ENCODE data around the gene IMMP2L.

IMMP2L gene

GRCh38 chr7:111499027-111499426 lies 63.3 kb downstream of the IMMP2L start:
- peaks cover 17% of the 10 kb centered on the region for H3K4me1 Mint-ChIP-seq
- H3K27me3 Mint-ChIP-seq, result no peaks in the 10 kb centered on the region
- ATAC-seq (peak; percentile 54), DNase-seq (no peak)
- H3K4me3 Mint-ChIP-seq, result no peak overlapping the region
- H3K27ac Mint-ChIP-seq, result no peak overlapping the region
- peaks cover 9 to 11% of the 10 kb centered on the region in 2 donors for H3K9me3 Mint-ChIP-seq

DNA sequence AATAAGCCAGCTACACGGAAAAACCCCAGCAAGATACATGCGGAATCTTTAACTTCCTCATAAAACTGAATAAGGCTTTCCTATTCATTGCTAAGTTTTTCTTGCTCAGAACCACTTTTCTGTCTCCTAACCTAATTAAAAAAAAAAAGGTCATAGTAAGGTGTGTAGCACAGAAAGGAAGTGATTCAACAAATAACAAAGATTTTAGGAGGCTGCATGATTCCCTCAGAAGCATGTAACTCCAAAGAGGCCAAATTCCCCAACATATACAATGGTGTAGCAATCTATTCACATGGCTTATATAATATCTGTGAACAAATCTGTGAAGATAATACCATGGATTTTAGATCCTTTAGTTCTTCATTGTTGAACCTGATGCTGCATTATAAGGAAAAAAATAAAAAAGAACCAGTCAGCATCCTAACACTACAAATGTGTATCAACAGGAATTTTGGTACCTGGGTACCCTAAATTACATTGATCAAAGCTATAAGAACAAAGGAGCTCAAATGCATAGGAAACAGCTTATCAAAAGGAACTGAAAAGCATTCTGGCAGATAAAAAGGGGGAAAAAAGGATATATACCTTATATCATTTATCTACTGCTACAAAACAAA lies 63.8 kb downstream of the IMMP2L start:
- Mint-ChIP-seq H3K27ac (no peak overlapping the region), H3K9me3 (peaks cover 9 to 11% of the 10 kb centered on the region in 2 donors), H3K4me3 (no peak overlapping the region), H3K4me1 (peaks cover 17% of the 10 kb centered on the region), H3K27me3 (no peaks in the 10 kb centered on the region)
- no peak for DNase-seq
- no peak for ATAC-seq

DNA sequence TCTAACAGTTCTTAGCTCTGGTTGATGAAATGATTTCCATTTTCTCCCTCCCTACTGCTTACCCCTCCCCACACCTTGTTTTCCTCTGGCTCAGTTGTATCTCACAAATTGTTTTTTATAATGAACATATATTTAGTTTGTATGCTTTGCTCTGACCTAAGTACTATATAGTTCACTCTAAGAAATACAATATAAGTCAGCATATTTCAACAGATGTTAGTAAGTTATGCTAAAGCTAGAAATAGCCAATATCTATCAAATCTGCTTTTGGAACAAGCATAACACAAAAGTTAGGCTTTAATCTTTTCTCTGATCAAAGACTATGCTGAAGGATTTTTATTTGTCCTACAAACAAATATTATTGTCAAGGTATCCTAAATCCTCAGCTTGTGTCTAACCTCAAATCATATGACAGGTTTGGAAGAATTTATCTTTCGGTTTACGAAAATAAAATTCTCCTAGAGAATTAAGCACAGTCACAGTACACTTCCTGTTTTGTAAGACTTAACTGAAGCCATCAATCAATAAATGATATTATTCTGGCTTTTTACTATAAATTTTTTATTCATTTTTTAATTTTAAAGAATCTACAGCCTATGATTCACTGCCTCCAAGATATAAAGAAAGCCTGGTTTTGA lies 67.0 kb downstream of the IMMP2L start:
- no peak overlapping the region for H3K27ac Mint-ChIP-seq
- H3K9me3 Mint-ChIP-seq, result no peaks in the 10 kb centered on the region
- H3K27me3 Mint-ChIP-seq, result no peaks in the 10 kb centered on the region
- ATAC-seq (no peak), DNase-seq (no peak)
- H3K4me1 Mint-ChIP-seq, result peaks cover 17% of the 10 kb centered on the region
- no peak overlapping the region for H3K4me3 Mint-ChIP-seq

DNA sequence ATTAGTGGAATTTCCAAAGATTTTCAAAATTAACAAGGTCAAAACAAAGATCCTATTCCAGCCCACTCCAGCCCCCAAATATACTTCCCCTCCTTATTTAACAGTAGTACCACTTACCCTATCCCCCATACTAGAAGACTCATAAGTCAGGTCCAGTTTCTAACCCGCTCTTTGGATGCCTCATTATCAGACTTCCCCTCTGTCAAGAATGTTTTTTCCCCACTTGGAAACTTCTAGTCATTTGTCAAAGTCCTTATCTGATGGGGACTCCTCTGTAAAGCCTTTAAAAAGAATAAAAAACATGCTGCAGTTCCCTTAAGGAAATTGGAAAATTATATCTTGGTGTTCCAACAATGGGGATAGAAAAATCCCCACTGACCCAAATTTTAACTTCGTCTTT lies 70.1 kb downstream of the IMMP2L start:
- Mint-ChIP-seq H3K4me1 (no peaks in the 10 kb centered on the region), H3K9me3 (no peaks in the 10 kb centered on the region), H3K27ac (no peak overlapping the region), H3K4me3 (no peak overlapping the region), H3K27me3 (no peaks in the 10 kb centered on the region)
- ATAC-seq, result no peak
- DNase-seq, result no peak

DNA sequence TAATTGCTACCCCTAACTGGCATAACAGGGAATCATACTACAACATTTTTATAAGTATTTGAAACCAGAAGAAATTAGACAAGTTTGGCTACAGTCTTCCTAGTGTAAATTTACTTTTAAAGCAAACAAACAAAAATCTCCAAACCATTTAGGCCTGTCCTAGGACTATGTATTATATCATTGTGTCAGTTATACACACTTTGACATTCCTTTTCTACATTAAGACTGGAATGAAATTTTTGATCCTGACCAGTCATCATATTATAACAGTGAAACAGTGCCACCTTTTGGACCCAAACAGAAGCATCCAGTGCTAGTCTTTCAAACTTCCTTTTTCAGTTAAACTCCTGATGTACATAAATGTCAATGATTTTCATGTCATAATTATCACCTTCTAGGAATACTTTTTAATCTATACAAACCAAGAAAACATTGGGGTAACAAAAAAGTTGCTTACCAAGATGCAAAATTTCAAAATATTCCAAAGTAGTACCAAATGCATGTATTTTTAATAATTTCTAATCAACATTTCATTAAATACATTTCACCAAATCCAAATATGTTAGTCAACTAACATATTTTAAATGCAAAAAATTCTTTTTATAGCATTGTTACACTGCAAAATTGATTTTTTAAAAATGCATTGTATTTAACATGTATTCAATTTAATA lies 75.7 kb downstream of the IMMP2L start:
- DNase-seq, result no peak
- no peak overlapping the region for H3K27ac Mint-ChIP-seq
- no peak for ATAC-seq
- no peak overlapping the region for H3K4me3 Mint-ChIP-seq
- no peaks in the 10 kb centered on the region for H3K4me1 Mint-ChIP-seq
- no peaks in the 10 kb centered on the region for H3K9me3 Mint-ChIP-seq
- no peaks in the 10 kb centered on the region for H3K27me3 Mint-ChIP-seq

GRCh38 chr7:111485701-111486380 lies 76.5 kb downstream of the IMMP2L start:
- H3K27me3 Mint-ChIP-seq, result no peaks in the 10 kb centered on the region
- no peaks in the 10 kb centered on the region for H3K4me1 Mint-ChIP-seq

GRCh38 chr7:111483078-111483477 lies 79.2 kb downstream of the IMMP2L start:
- Mint-ChIP-seq H3K27ac (no peak overlapping the region), H3K9me3 (no peaks in the 10 kb centered on the region), H3K4me3 (no peak overlapping the region), H3K27me3 (no peaks in the 10 kb centered on the region), H3K4me1 (no peaks in the 10 kb centered on the region)
- DNase-seq (no peak), ATAC-seq (no peak)

More at GRCh38 chr7:111485701-111486380, 76.5 kb downstream of the IMMP2L start:
- DNase-seq (no peak), ATAC-seq (no peak)
- H3K27ac Mint-ChIP-seq, result no peak overlapping the region
- H3K4me3 Mint-ChIP-seq, result no peak overlapping the region
- H3K9me3 Mint-ChIP-seq, result no peaks in the 10 kb centered on the region

GRCh38 chr7:111477462-111478225 lies 84.6 kb downstream of the IMMP2L start:
- ATAC-seq (no peak), DNase-seq (no peak)
- no peaks in the 10 kb centered on the region for H3K27me3 Mint-ChIP-seq
- H3K27ac Mint-ChIP-seq, result peak overlapping the region in 1 of 2 donors; percentile 6
- H3K4me1 Mint-ChIP-seq, result no peaks in the 10 kb centered on the region
- H3K9me3 Mint-ChIP-seq, result no peaks in the 10 kb centered on the region
- no peak overlapping the region for H3K4me3 Mint-ChIP-seq

DNA sequence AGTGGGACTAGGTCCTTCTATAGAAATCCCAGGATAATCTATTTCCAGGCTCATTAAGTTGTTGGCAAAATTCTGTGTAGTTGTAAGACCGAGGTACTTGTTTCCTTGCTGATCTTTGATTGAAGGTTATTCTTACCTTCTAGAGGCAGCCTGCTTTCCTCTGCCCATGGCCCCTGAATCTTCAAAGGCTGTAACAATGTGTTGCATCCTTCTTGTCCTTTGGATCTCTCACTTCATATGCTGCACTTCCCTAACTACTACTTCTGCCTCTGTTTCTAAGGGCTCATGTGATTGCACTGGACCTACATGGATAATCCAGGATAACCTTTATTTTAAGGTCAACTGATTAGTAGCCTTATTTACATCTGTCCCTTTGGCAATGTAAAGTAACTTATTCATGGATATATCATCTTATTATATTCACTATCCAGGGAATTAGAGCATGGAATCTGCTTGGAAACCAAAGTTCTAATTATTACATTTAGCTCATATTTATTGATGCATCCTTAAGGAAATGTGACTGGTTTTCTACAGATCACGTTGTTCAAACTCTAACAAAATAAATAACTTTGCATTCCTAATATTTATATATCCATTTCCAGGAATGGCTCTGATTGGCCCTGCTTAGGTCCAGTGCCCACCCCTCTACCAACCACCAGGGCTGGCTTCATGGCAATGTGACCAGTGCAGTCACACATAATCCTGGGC lies 85.6 kb downstream of the IMMP2L start:
- ATAC-seq (no peak), DNase-seq (no peak)
- H3K27ac Mint-ChIP-seq, result no peak overlapping the region
- H3K4me3 Mint-ChIP-seq, result no peak overlapping the region
- no peaks in the 10 kb centered on the region for H3K27me3 Mint-ChIP-seq
- H3K9me3 Mint-ChIP-seq, result no peaks in the 10 kb centered on the region
- H3K4me1 Mint-ChIP-seq, result no peaks in the 10 kb centered on the region

- no peaks in the 10 kb centered on the region for H3K9me3 Mint-ChIP-seq
- no peak overlapping the region for H3K4me3 Mint-ChIP-seq
- H3K27ac Mint-ChIP-seq, result no peak overlapping the region
- H3K27me3 Mint-ChIP-seq, result no peaks in the 10 kb centered on the region
- no peaks in the 10 kb centered on the region for H3K4me1 Mint-ChIP-seq
- DNase-seq (no peak), ATAC-seq (no peak)
Observed at GRCh38 chr7:111475959-111476358, 86.3 kb downstream of the IMMP2L start.

DNA sequence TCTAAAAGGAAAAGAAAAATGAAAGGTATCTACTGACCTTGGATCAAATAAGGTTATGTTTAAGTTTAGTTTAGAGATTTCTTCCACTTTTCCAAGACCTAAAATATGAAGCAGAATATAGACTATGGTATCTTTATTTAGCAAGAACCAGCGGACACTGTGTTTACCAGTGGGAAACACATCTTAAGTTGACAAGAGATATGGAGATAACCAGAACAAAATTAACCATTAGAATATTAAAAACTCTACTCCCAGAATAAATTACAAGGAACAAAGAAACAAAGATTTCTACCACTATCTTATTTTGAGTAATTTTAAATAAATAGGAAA lies 86.9 kb downstream of the IMMP2L start:
- DNase-seq (no peak), ATAC-seq (no peak)
- Mint-ChIP-seq H3K9me3 (no peaks in the 10 kb centered on the region), H3K4me1 (no peaks in the 10 kb centered on the region), H3K27me3 (no peaks in the 10 kb centered on the region), H3K27ac (peak overlapping the region in 1 of 2 donors; percentile 71), H3K4me3 (no peak overlapping the region)

DNA sequence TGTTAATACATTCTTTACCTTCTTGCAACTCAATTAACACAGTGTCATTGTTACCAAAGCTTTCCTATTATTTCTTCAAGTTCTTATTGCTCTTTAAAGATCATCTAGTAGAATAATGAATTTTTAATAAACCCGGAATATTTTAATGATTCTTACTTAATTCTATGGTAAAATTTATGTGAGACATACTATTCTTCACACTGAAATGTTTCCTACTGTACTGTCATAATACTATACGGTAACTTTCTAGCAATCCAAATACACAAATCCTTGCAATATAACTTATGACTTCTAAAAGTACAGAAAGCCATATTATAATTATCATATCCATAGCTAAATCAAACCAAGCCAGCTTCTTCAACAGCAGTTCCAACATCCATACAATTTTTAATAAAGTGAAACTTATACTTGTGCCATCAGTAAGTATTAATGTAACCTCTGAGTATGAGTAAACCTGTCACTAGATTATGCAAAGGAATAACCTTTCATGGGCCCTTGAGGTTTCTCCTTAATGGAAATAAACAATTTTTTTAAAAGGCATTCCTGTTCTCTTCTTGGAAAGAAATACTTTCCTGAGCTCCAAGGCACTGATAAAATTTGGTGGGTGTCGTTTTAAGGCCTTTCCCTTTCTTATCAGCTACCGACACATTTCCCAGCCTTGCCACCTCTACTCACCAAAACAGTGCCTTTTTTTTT lies 87.4 kb downstream of the IMMP2L start:
- DNase-seq (no peak), ATAC-seq (no peak)
- no peaks in the 10 kb centered on the region for H3K4me1 Mint-ChIP-seq
- peak overlapping the region in 1 of 2 donors; percentile 71 for H3K27ac Mint-ChIP-seq
- no peak overlapping the region for H3K4me3 Mint-ChIP-seq
- H3K27me3 Mint-ChIP-seq, result no peaks in the 10 kb centered on the region
- H3K9me3 Mint-ChIP-seq, result no peaks in the 10 kb centered on the region

- H3K27me3 Mint-ChIP-seq, result no peaks in the 10 kb centered on the region
- H3K9me3 Mint-ChIP-seq, result peaks cover 2 to 5% of the 10 kb centered on the region in 2 donors
- no peaks in the 10 kb centered on the region for H3K4me1 Mint-ChIP-seq
- ATAC-seq (no peak), DNase-seq (no peak)
- H3K4me3 Mint-ChIP-seq, result no peak overlapping the region
- H3K27ac Mint-ChIP-seq, result no peak overlapping the region
Observed at GRCh38 chr7:111473449-111474198, 88.7 kb downstream of the IMMP2L start.

GRCh38 chr7:111470998-111471397 lies 91.3 kb downstream of the IMMP2L start:
- Mint-ChIP-seq H3K4me3 (no peak overlapping the region), H3K4me1 (no peaks in the 10 kb centered on the region), H3K27ac (no peak overlapping the region), H3K27me3 (no peaks in the 10 kb centered on the region), H3K9me3 (peaks cover 7% of the 10 kb centered on the region in 2 donors)
- DNase-seq (no peak), ATAC-seq (no peak)
